HG02973 (cell line): ENCODE data around the gene ATXN10.

Experiments used
- ATAC-seq: cut with Tn5 transposase; IDR thresholded peaks from one replicate; pipeline ENCODE4 v1.9.1; 2021; ENCODE audit warnings: moderate library complexity; ENCODE audit not compliant: unreplicated experiment

ATXN10 gene

GRCh38 chr22:45887202-45888131 is 215.8 kb downstream of the ATXN10 start:
- no peak for ATAC-seq

- ATAC-seq = no peak
Observed at GRCh38 chr22:45888221-45889092, 216.8 kb downstream of the ATXN10 start.

DNA sequence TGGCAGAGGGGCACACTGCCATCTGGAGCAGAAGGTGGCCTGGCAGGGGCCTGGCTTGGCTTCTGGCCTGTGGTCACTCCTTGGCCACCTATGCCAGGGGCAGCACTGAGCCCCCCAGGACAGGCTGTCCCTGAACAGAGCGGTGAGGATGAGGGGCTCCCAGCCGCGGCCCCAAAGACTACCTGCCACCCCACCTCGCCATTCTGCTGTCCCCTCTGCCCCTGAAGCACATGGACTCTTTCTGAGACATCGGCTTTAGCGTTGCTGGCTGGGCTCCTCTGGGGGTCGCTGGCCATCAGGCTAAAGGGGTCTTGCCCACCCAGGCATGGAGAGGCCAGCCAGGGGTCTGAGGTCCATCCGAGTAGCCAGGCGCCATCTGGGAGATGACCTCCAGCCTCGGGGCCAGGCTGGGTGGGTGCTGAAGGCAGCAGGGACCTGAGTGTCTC is 217.5 kb downstream of the ATXN10 start:
- ATAC-seq = no peak

- no peak for ATAC-seq
Observed at GRCh38 chr22:45889539-45890350, 218.1 kb downstream of the ATXN10 start.

GRCh38 chr22:45890351-45890635 is 218.7 kb downstream of the ATXN10 start:
- ATAC-seq = no peak

- ATAC-seq = no peak
Observed at GRCh38 chr22:45891021-45891421, 219.4 kb downstream of the ATXN10 start.

- no peak for ATAC-seq
Observed at GRCh38 chr22:45891471-45891995, 219.9 kb downstream of the ATXN10 start.

DNA sequence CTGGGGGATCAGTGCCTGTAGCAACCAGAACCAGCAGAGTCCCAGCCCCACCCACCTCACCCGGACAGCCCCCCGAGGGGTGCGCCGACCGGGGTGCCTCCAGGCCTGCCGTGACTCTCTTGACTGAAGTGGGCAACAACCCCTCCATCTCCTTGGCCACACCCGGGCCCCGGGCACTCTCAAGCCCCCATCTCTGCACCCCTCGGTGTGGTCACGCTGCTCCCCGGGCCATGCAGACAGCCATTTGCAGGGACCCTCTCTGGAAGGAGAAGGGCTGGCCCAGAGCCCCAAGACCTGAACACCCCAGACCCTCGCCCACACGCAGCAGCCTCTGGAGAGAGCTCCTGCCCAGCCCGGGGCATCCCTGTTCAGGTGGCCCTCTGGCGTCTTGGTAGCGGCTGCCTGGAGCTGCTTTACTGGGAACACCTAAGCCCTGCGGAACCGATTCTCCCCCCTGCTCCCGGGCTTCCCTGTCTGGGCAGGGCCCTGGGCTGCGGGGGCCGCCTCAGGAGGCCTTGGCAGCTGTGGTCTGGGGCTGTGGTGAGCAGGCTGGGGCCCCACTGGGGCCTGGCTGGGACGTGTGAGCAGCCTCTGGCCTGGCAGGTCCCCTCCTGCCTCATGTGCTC is 220.5 kb downstream of the ATXN10 start:
- no peak for ATAC-seq

DNA sequence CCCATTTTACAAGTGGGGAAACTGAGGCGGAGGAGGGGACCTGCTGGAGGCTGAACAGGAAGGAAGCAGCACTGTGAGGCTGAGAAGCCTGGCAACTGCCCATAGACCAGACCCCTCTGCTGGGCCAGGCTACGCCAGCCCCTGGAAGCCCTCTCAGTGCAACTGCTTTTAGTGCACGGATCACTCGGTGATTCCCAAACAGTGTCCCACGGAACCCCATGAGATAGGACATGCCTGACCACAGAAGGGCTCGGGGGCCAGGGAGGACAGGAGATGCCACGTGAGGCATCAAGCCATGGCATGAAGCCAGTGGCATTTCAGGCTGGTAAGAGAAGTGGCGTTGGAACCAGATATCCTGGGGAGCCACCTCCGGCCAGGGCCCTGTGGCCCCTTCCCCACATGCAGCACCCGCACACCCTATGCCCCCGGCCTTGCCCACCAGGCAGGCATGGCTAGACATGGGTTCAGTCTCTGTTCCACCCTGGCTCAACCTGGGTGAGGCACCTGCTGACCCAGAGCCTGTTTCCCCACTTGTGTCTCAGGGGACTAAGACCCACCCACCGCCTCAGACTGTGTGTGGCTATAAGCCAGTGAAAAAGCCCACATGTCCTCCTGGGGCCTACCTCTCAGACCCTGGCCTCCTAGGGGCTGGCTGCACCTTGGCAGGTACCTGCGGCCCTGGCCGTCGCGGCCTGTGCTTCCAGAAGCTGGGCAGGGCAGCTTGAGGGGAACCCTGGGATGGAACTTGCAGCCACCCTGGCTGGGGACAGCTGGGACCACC is 221.2 kb downstream of the ATXN10 start:
- no peak for ATAC-seq

- no peak for ATAC-seq
Observed at GRCh38 chr22:45893516-45893915, 221.9 kb downstream of the ATXN10 start.
